CD4-positive, alpha-beta T cell treated with Interferon alpha-2 for 1 hour (primary cell): ENCODE measurements around the gene KPNA1.
"Not testable (repeated sequence)": the region's sequence is repeated elsewhere in the genome, so short reads cannot be mapped to it uniquely, and the experiment has no call there.

Experiments
- DNase-seq, 2 donors: peaks; one replicate each; pipeline ENCODE4 v3.0.0-alpha.2; 2020 to 2022

KPNA1 gene

GRCh38 chr3:122519693-122520092, 5.0 kb upstream of the KPNA1 start:
- DNase-seq: no peak

- no peak for DNase-seq
Observed at GRCh38 chr3:122516846-122517360, 2.2 kb upstream of the KPNA1 start.

GRCh38 chr3:122515870-122516269, 1.1 kb upstream of the KPNA1 start:
- no peak for DNase-seq

- no peak for DNase-seq
Observed at GRCh38 chr3:122515020-122515468, 305 bp upstream of the KPNA1 start.

GRCh38 chr3:122513386-122514122, 1.2 kb downstream of the KPNA1 start:
- DNase-seq: no peak

- no peak for DNase-seq
Observed at GRCh38 chr3:122512284-122512683, 2.5 kb downstream of the KPNA1 start.

- DNase-seq: no peak
Observed at GRCh38 chr3:122510878-122511535, 3.7 kb downstream of the KPNA1 start.

GRCh38 chr3:122508944-122509343, 5.8 kb downstream of the KPNA1 start:
- not testable (repeated sequence) for DNase-seq

GRCh38 chr3:122508135-122508914, 6.4 kb downstream of the KPNA1 start:
- DNase-seq: no peak

- no peak for DNase-seq
Observed at GRCh38 chr3:122506450-122506849, 8.3 kb downstream of the KPNA1 start.

GRCh38 chr3:122505676-122506075, 9.1 kb downstream of the KPNA1 start:
- DNase-seq: no peak

GRCh38 chr3:122502941-122503340, 11.8 kb downstream of the KPNA1 start:
- no peak for DNase-seq

- DNase-seq: no peak
Observed at GRCh38 chr3:122502139-122502538, 12.6 kb downstream of the KPNA1 start.

GRCh38 chr3:122500964-122501363, 13.8 kb downstream of the KPNA1 start:
- not testable (repeated sequence) for DNase-seq

GRCh38 chr3:122498152-122498551, 16.6 kb downstream of the KPNA1 start:
- no peak for DNase-seq

- DNase-seq: peak; percentile 17 to 53
Observed at GRCh38 chr3:122497425-122497824, 17.3 kb downstream of the KPNA1 start.

- DNase-seq: no peak
Observed at GRCh38 chr3:122496508-122496907, 18.2 kb downstream of the KPNA1 start.

GRCh38 chr3:122493296-122493695, 21.4 kb downstream of the KPNA1 start:
- no peak for DNase-seq

GRCh38 chr3:122488262-122488973, 26.3 kb downstream of the KPNA1 start:
- DNase-seq: no peak

- no peak for DNase-seq
Observed at GRCh38 chr3:122484985-122485384, 29.8 kb downstream of the KPNA1 start.

- DNase-seq: no peak
Observed at GRCh38 chr3:122481390-122481789, 33.3 kb downstream of the KPNA1 start.

- DNase-seq: no peak
Observed at GRCh38 chr3:122476532-122476931, 38.2 kb downstream of the KPNA1 start.

- DNase-seq: no peak
Observed at GRCh38 chr3:122475316-122475715, 39.4 kb downstream of the KPNA1 start.
